Esophagus muscularis mucosa (tissue), 4 donors: Measurements from ENCODE around the gene TTC7B. TPM values are rescaled to one million over a fixed set of nuclear protein-coding genes. Genes with fewer than 3 reads are reported as not detected.

Experiments used
- DNase-seq: peaks from one replicate; pipeline ENCODE4 v3.0.0-alpha.2; 2017; ENCODE audit errors: extremely low spot score
- H3K27ac ChIP-seq, 4 donors: fragments of 200-600 bp; sonication (generic); replicated peaks in 1 of 4; 1 replicate in 3 of 4; 2 replicates in 1 of 4; pipeline ENCODE4 v1.5.1; 2016 to 2019; ENCODE audit warnings: mild to moderate bottlenecking in 1 of 4
- H3K27me3 ChIP-seq, 4 donors: fragments of 200-600 bp; sonication (generic); one replicate each; pipeline versions ENCODE4 v1.5.1 to v1.6.0; 2016 to 2019
- H3K36me3 ChIP-seq, 4 donors: fragments of 200-600 bp; sonication (generic); one replicate each; pipeline ENCODE4 v1.5.1; 2016 to 2019
- H3K4me1 ChIP-seq, 4 donors: fragments of 200-600 bp; sonication (generic); one replicate each; pipeline ENCODE4 v1.5.1; 2016 to 2019
- H3K4me3 ChIP-seq, 4 donors: fragments of 200-600 bp; sonication (generic); 1 replicate in 2 of 4; 2 replicates in 2 of 4; pipeline ENCODE4 v1.5.1; 2016 to 2019; ENCODE audit warnings: mild to moderate bottlenecking in 4 of 4, moderate library complexity in 1 of 4
- H3K9me3 ChIP-seq, 4 donors: fragments of 200-600 bp; sonication (generic); 1 replicate in 3 of 4; 2 replicates in 1 of 4; pipeline ENCODE4 v1.5.1; 2016 to 2019
- EP300 ChIP-seq: sonication (generic); formaldehyde crosslinking; IDR thresholded peaks from one replicate; pipeline ENCODE4 v1.6.1; 2017; ENCODE audit warnings: antibody characterized with exemption
- POLR2A ChIP-seq: fragments of 450-650 bp; IDR thresholded peaks from one replicate; pipeline ENCODE4 v1.6.1; 2017; ENCODE audit warnings: antibody characterized with exemption, moderate library complexity, mild to moderate bottlenecking, low read depth
- POLR2AphosphoS5 ChIP-seq, 2 donors: sonication (generic); formaldehyde crosslinking; IDR thresholded peaks; one replicate each; pipeline ENCODE4 v1.6.1; 2017; ENCODE audit warnings: antibody characterized with exemption in 2 of 2
- WGBS: methylation state at CpG from one replicate; pipeline ENCODE4 v1.1.5; 2018; 5-methylcytosine and 5-hydroxymethylcytosine counted together
- intact Hi-C: fragments of 100-400 bp; cut with DNase I; formaldehyde crosslinking; loops from one replicate; pipeline ENCODE4 v1.15.1; 2023
- total RNA-seq, 4 donors: library from RNA; depleted of rRNA; stranded (reverse); fragments of >200 nt; gene quantifications; one replicate each; pipeline versions ENCODE4 v1.1.0 to v1.2.1, GENCODE V29; 2016
- TF ChIP-seq, protein P1 (sequence below), 3 experiments: fragments of 200-600 bp in 2 of 3; fragments of 450-650 bp in 1 of 3; sonication (generic) in 2 of 3; IDR thresholded peaks; one replicate each; pipeline ENCODE4 v1.5.1; 2017 to 2019; ENCODE audit warnings: antibody characterized with exemption in 3 of 3, mild to moderate bottlenecking in 2 of 3, moderate library complexity in 1 of 3

TTC7B gene
- total RNA-seq, 4 donors from 2014 or later: 54.4 to 148 (median 113) TPM

DNA sequence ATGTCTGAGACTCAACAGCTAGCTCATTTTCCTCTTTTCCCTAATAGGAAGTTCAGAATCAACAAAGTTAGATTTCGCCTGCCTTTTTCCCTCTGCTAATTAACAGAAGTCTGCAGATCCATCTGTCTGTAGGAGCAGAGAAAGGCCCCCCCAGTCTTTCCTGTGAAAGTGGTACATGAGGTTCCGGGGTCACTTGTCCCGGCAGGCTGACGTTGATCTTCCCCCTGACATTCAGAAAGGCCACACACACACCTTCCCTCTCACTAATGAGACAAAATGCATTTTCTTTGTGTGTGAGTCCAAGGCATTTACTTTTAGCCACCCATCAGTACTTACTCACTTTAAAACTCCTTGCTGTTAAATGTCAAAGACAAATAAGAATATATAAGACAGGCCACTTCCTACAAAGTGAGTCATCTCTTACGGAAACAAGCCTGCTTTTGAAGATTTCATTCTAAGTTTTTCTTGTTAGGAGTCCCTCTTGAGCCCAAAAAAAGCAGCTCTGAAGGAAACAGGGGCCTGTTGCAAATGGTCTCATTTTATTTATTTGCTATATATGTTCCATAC is 138.7 kb downstream of the TTC7B start:
- Histone ChIP-seq H3K9me3 (no peaks in the 10 kb centered on the region), H3K4me1 (peaks cover 17 to 42% (median 39%) of the 10 kb centered on the region in 4 donors), H3K36me3 (peaks cover 0 to 24% (median 3%) of the 10 kb centered on the region in 4 donors), H3K4me3 (no peak overlapping the region), H3K27me3 (no peaks in the 10 kb centered on the region), H3K27ac (peak overlapping the region; percentile 35 to 78 (median 76))
- intact Hi-C loops: loop anchor here (5.0 kb wide), 1 partner anchor 65 kb away; no protein-coding TSS in a partner anchor
- peak in 1 of 2 donors; percentile 65 for TF ChIP-seq POLR2AphosphoS5 (IDR thresholded peaks at IDR 0.05)
- no peak for TF ChIP-seq EP300
- no peak for DNase-seq
- 32% methylated on average over 5 of the region's 5 CpGs for WGBS

DNA sequence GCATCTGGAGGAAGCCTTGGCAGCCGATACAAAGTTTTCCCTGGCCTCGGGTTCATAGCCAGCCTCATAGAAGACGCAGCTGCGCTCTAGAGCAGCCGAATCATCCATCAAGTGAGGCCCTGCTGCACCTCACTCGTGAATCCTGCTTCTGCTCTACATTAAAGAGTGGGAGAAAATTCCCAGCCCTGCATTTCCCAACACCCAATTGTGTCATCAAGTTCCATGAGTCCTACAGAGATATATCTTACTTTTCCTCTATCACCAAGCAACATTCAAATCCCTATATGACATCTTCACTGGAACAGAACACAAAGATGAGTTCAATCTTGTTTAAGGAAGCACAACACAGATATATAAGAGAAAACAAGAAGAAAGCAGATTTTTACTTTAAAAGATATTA is 139.3 kb downstream of the TTC7B start:
- intact Hi-C loops: loop anchor here (5.0 kb wide), 1 partner anchor 65 kb away; no protein-coding TSS in a partner anchor
- no peak for DNase-seq
- Histone ChIP-seq H3K27me3 (no peaks in the 10 kb centered on the region), H3K36me3 (peaks cover 0 to 24% (median 3%) of the 10 kb centered on the region in 4 donors), H3K4me3 (no peak overlapping the region), H3K4me1 (peaks cover 14 to 47% (median 43%) of the 10 kb centered on the region in 4 donors), H3K9me3 (no peaks in the 10 kb centered on the region), H3K27ac (peak overlapping the region; percentile 35 to 78 (median 76))
- WGBS: 49% methylated on average over 6 of the region's 6 CpGs
- TF ChIP-seq POLR2AphosphoS5 (IDR thresholded peaks at IDR 0.05): peak; percentile 41 to 52
- TF ChIP-seq EP300: no peak
- no peak for TF ChIP-seq POLR2A
- TF ChIP-seq, protein P1, sequence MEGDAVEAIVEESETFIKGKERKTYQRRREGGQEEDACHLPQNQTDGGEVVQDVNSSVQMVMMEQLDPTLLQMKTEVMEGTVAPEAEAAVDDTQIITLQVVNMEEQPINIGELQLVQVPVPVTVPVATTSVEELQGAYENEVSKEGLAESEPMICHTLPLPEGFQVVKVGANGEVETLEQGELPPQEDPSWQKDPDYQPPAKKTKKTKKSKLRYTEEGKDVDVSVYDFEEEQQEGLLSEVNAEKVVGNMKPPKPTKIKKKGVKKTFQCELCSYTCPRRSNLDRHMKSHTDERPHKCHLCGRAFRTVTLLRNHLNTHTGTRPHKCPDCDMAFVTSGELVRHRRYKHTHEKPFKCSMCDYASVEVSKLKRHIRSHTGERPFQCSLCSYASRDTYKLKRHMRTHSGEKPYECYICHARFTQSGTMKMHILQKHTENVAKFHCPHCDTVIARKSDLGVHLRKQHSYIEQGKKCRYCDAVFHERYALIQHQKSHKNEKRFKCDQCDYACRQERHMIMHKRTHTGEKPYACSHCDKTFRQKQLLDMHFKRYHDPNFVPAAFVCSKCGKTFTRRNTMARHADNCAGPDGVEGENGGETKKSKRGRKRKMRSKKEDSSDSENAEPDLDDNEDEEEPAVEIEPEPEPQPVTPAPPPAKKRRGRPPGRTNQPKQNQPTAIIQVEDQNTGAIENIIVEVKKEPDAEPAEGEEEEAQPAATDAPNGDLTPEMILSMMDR (IDR thresholded peaks at IDR 0.05): no peak

DNA sequence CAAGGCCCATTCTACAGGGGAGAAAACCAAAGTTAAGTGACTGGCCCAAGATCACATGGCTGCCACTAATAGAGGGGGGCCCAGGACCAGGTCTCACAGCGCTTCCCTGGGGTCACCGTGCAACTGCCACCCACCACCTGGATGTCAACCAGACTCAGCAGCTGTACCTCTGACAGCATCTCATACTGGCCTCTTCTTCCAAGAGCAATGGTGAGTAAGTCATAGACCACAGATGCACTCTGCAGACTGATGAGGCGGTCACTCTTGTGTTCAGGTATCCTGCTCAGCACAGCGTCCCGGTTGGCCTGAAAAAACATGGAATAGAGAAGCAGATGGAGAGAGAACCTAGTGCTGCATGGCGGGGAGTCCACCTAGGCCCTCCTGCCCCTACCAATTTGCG is 139.9 kb downstream of the TTC7B start:
- peaks cover 20 to 52% (median 48%) of the 10 kb centered on the region in 4 donors for H3K4me1 ChIP-seq
- TF ChIP-seq POLR2A (no peak), POLR2AphosphoS5 (IDR thresholded peaks at IDR 0.05) (no peak), EP300 (no peak)
- TF ChIP-seq, protein P1 (IDR thresholded peaks at IDR 0.05): no peak

DNA sequence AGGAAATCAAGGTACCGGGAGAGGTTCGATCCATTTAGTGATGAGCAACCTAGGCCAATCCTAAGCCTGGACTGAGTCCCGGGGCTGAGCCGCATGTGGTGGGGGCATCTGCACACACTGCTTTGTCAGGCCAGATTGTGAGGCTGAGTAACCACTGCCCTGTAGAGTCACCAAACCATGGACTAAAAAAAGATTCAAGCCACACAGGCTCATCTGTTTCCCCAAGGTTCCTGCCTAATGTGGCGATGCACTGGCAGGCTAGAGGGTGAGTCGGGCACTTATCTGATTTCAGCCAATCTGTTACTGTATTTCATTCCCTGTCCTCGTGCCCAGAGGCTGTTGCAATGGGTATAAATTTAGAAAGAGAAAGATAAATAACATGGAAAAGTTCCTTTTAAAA is 140.8 kb downstream of the TTC7B start:
- H3K36me3 ChIP-seq: peaks cover 0 to 24% (median 3%) of the 10 kb centered on the region in 4 donors
- intact Hi-C loops: loop anchor here (5.0 kb wide), 1 partner anchor 63 kb away; no protein-coding TSS in a partner anchor
- TF ChIP-seq, protein P1 (IDR thresholded peaks at IDR 0.05): no peak
- TF ChIP-seq POLR2AphosphoS5 (IDR thresholded peaks at IDR 0.05): peak in 1 of 2 donors; percentile 31
- H3K4me1 ChIP-seq: peaks cover 27 to 62% (median 57%) of the 10 kb centered on the region in 4 donors
- H3K27me3 ChIP-seq: no peaks in the 10 kb centered on the region
- no peak for DNase-seq
- no peak overlapping the region for H3K4me3 ChIP-seq
- no peaks in the 10 kb centered on the region for H3K9me3 ChIP-seq
- peak overlapping the region; percentile 55 to 78 (median 76) for H3K27ac ChIP-seq
- 70% methylated on average over 7 of the region's 7 CpGs for WGBS

More for the DNA sequence above, 139.9 kb downstream of the TTC7B start:
- DNase-seq: no peak
- H3K27ac ChIP-seq: peak overlapping the region; percentile 35 to 78 (median 76)
- 97% methylated on average over 7 of the region's 7 CpGs for WGBS
- H3K36me3 ChIP-seq: peaks cover 0 to 24% (median 3%) of the 10 kb centered on the region in 4 donors
- intact Hi-C loops: loop anchor here (5.0 kb wide), 1 partner anchor 64 kb away; no protein-coding TSS in a partner anchor
- no peaks in the 10 kb centered on the region for H3K9me3 ChIP-seq
- no peaks in the 10 kb centered on the region for H3K27me3 ChIP-seq
- H3K4me3 ChIP-seq: no peak overlapping the region

DNA sequence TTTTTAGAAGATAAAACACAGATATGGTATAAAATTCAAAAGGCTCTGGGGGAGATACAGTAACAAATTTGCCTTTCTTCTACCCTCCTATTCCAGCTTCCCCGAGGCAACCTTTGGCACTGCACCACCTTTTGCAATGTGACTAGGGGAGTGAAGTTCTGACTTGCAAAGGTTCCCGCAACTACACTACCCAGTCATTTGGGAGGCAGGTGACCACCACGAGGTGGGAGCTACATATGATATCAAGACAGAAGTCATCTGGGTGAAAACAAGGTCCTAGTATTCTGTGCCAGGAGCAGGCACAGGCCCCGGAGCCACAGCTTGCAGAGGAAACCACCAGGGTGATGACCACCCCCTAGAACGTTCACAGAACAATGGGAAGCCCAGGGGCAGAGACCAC is 141.5 kb downstream of the TTC7B start:
- Histone ChIP-seq H3K27ac (peak overlapping the region; percentile 55 to 78 (median 76)), H3K27me3 (no peaks in the 10 kb centered on the region), H3K36me3 (peaks cover 0 to 24% (median 1%) of the 10 kb centered on the region in 4 donors), H3K4me3 (no peak overlapping the region), H3K9me3 (no peaks in the 10 kb centered on the region), H3K4me1 (peaks cover 27 to 62% (median 57%) of the 10 kb centered on the region in 4 donors)
- 91% methylated on average over 5 of the region's 5 CpGs for WGBS
- TF ChIP-seq POLR2A (no peak), POLR2AphosphoS5 (IDR thresholded peaks at IDR 0.05) (no peak), EP300 (no peak)
- TF ChIP-seq, protein P1 (IDR thresholded peaks at IDR 0.05): no peak
- DNase-seq: no peak
- intact Hi-C loops: loop anchor here (5.0 kb wide), 1 partner anchor 62 kb away; no protein-coding TSS in a partner anchor
